Astrocyte of the spinal cord (primary cell): ENCODE measurements around the gene SHANK2.
"Not testable (repeated sequence)": the region's sequence is repeated elsewhere in the genome, so short reads cannot be mapped to it uniquely, and the experiment has no call there.

Experiments
- DNase-seq: peaks from one replicate; pipeline ENCODE4 v3.0.0; 2011; ENCODE audit warnings: low read depth, low spot score
- H3K4me3 ChIP-seq: 2 replicates; pipeline ENCODE4 v1.5.1; 2011; ENCODE audit warnings: low read depth, mild to moderate bottlenecking, low read length, moderate library complexity
- in situ Hi-C: cut with HindIII; loops from 2 replicates; pipeline ENCODE4 v1.10.0; 2017; ENCODE audit warnings: low sequenced_read_pairs
- TF ChIP-seq, protein P1 (sequence below): IDR thresholded peaks from 2 replicates; pipeline ENCODE4 v1.5.1; 2012; ENCODE audit warnings: low read depth, mild to moderate bottlenecking, low read length, inconsistent platforms

Gene SHANK2

DNA sequence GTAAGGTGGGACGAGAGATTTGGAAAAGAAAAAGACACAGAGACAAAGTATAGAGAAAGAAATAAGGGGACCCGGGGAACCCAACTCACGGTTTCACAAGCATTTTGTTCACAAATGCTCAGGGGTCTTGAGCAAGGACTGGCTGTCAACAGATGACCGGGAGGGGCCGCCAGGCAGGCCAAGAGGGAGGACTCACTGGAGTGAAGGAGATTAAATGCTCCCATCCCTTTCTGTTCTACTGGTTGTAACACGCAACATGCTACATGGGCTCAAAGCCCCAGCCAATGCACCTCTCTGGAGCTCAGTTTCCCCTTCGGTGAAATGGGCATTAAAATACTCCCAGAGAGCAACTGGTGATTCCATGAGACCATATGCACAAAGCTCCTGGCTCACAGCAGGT lies 13.4 kb downstream of the SHANK2 start:
- no peak overlapping the region for H3K4me3 ChIP-seq
- TF ChIP-seq, protein P1, sequence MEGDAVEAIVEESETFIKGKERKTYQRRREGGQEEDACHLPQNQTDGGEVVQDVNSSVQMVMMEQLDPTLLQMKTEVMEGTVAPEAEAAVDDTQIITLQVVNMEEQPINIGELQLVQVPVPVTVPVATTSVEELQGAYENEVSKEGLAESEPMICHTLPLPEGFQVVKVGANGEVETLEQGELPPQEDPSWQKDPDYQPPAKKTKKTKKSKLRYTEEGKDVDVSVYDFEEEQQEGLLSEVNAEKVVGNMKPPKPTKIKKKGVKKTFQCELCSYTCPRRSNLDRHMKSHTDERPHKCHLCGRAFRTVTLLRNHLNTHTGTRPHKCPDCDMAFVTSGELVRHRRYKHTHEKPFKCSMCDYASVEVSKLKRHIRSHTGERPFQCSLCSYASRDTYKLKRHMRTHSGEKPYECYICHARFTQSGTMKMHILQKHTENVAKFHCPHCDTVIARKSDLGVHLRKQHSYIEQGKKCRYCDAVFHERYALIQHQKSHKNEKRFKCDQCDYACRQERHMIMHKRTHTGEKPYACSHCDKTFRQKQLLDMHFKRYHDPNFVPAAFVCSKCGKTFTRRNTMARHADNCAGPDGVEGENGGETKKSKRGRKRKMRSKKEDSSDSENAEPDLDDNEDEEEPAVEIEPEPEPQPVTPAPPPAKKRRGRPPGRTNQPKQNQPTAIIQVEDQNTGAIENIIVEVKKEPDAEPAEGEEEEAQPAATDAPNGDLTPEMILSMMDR, result no peak
- DNase-seq, result no peak
- in situ Hi-C loops, result no loop called here

DNA sequence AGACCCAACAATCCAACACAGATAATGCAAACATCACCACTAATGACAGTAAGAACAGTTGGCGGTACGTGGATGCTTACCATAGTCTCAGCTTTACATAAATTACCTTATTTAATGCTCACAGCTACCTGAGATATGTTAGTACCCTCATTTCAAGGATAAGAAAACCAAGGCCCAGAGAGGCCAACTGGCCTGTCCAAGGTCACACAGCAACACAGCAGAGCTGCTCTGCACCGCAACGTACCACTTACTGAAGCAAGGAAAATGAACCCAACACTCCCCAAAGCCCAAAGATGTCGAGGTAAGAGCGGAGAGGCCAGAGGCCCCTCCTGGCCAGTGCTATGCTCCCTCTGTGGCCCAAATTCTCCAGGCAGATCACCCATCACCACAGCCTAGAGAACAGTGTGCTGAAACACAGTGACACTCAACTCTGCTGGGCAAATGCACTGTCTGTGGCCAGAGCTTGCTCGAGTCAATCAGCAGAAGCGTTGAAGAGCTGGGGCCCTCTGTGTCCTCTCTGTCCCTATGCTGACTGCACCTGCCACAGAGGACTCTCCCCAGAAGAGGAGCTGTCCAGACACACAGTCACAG lies 14.0 kb downstream of the SHANK2 start:
- no peak for DNase-seq
- H3K4me3 ChIP-seq, result no peak overlapping the region
- TF ChIP-seq, protein P1, result no peak
- in situ Hi-C loops, result no loop called here

DNA sequence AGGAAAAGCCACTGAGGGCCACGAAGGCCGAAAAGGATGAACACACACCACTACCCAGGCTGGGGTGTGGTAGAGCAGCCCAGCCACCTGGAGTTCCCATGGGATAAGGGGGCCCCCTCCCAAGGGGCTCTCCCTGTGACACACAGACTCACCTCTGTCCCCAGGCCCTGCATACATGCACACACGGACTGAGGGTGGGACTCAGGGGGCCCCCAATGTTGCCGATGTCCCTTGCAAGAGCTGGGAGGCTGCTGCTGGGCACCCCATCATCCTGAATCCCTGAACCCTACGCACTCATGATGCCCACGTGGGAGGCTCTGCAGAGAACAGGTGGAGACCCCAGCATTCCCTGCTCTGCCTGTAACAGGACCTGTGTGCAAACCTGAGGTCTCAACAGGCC lies 14.5 kb downstream of the SHANK2 start:
- TF ChIP-seq, protein P1, result no peak
- H3K4me3 ChIP-seq, result no peak overlapping the region
- in situ Hi-C loops, result no loop called here
- no peak for DNase-seq

DNA sequence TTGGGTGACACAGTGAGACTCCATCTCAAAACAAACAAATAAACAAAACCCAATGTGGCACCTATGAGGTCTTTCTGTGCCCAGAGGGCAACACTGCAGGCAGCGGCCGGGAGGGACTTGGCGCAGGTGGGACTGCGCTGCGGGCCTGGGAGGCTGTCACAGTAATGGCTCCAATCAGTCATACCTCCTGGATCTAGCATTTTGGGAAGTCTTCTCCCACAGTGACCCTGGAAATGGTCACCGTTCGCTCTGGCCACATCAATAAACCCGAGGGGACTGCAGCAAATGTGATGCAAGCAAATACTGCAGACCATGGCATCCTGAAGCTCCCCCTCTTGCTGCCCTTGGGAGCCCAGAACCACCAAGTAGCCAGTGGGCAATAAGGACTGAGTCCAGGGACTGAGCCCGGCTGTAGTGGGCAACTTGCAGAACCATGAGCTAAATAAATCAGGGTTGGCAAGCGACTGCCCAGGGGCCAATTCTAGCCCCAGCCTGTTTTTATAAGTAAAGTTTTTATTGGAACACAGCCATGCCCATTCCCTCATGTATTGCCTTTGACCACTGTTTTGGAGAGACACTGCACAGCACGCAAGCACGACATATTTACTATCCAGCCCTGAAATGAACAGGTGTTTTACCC lies 15.4 kb downstream of the SHANK2 start:
- no peak for DNase-seq
- TF ChIP-seq, protein P1, result no peak
- H3K4me3 ChIP-seq, result no peak overlapping the region
- in situ Hi-C loops, result no loop called here

DNA sequence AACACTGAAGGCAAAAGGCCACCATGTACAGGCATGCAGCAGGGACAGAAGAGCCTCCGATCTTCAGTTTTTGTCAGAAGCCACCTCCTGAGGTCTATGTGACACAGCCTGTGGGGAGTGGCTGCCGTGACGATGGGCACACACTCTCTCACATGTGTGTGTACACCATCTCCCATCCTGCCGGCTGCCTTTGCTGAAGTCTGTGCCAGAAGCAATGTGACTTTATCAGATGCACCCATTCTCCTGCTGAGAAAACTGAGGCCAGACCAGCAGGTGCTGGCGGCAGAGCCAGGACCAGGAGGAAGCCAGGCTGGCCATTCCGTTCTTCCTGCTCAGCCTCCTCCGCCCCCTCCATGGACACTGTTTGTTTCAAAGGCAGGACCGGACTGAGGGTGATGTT lies 16.7 kb downstream of the SHANK2 start:
- H3K4me3 ChIP-seq, result no peak overlapping the region
- in situ Hi-C loops, result no loop called here
- TF ChIP-seq, protein P1, result no peak
- DNase-seq, result no peak

DNA sequence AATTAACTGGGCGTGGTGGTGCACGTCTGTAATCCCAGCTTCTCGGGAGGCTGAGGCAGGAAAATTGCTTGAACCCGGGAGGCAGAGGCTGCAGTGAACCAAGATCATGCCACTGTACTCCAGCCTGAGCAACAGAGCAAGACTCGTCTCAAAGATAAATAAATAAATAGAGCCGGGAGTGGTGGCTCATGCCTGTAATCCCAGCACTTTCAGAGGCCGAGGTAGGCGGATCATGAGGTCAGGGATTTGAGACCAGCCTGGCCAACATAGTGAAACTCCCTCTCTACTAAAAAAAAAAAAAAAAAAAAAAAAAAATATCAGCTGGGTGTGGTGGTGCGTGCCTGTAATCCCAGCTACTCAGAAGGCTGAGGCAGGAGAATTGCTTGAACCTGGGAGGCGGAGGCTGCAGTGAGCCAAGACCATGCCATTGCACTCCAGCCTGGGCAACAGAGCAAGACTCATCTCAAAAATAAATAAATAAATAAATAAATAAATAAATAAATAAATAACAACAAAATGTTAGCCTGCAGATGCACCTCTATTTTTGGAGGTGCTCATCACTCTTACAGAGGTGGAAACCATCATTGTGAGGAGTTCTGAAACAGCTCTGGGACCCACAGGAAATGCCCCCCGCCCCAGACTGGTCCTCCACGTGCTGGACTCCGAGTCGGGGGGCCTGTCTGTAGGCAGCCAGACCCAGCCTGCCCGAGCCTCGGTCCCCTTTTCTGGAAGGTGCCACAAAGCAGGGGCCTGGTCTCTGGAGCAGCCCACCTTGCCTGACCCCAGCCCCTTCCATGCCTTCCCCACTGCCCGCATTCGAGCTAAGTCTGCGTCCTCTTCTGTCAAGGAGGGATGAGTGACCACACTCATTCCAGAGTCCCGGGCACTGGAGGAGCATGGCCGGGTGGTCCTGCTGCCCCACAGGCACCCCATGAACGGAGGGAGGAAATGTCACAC lies 18.2 kb downstream of the SHANK2 start:
- DNase-seq, H3K4me3 ChIP-seq, in situ Hi-C loops: not testable (repeated sequence)

DNA sequence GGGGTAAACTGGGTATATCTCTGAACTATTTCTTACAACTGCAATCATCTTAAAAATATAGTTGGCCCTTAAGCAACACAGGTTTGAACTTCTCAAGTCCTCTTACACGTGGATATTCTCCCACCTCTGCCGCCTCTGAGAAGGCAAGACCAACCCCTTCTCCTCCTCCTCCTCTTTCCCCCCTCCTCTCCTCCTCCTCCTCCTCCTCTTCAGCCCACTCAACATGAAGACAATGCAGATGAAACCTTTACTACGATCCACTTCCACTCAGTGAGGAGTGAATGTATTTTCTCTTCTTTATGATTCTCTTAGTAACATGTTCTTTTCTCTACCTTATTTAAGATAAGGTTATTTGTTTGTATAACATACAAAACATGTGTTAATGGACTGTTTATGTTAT lies 20.0 kb downstream of the SHANK2 start:
- TF ChIP-seq, protein P1, result no peak
- in situ Hi-C loops, result no loop called here
- no peak overlapping the region for H3K4me3 ChIP-seq
- DNase-seq, result no peak
